ENCODE results near the gene VSTM2A. TPM values are rescaled to one million over a fixed set of nuclear protein-coding genes. Genes with fewer than 3 reads are reported as not detected.
A peak's percentile ranks its signal among the peaks of the same experiment; 100 is the strongest.

The VSTM2A gene
- total RNA-seq, 1 donor from 2014 or later = 0.79 TPM

- peaks cover 2% of the 10 kb centered on the region for H3K27me3 Mint-ChIP-seq (ENCODE audit: low read depth)
- H3K9me3 Mint-ChIP-seq = no peaks in the 10 kb centered on the region
- no peak overlapping the region for H3K4me3 Mint-ChIP-seq
- no peak overlapping the region for H3K27ac Mint-ChIP-seq (ENCODE audit: unreplicated experiment)
- TF ChIP-seq CTCF (conservative IDR thresholded peaks at IDR 0.05) = no peak
- H3K4me1 Mint-ChIP-seq = no peaks in the 10 kb centered on the region
- H3K36me3 Mint-ChIP-seq (ENCODE audit: low read depth) = no peaks in the 10 kb centered on the region
- DNase-seq (ENCODE audit: low read depth, low spot score) = no peak
These were observed 21.2 kb downstream of the VSTM2A start for GRCh38 chr7:54563329-54563916.

- no peaks in the 10 kb centered on the region for H3K4me1 Mint-ChIP-seq
- DNase-seq (ENCODE audit: low read depth, low spot score) = no peak
- H3K27me3 Mint-ChIP-seq (ENCODE audit: low read depth) = peaks cover 2% of the 10 kb centered on the region
- TF ChIP-seq CTCF (conservative IDR thresholded peaks at IDR 0.05) = no peak
- H3K27ac Mint-ChIP-seq (ENCODE audit: unreplicated experiment) = peak overlapping the region; percentile 75
- no peaks in the 10 kb centered on the region for H3K36me3 Mint-ChIP-seq (ENCODE audit: low read depth)
- no peaks in the 10 kb centered on the region for H3K9me3 Mint-ChIP-seq
- H3K4me3 Mint-ChIP-seq = no peak overlapping the region
These were observed 23.3 kb downstream of the VSTM2A start for GRCh38 chr7:54565432-54565831.

GRCh38 chr7:54581511-54581910 lies 39.3 kb downstream of the VSTM2A start:
- H3K36me3 Mint-ChIP-seq (ENCODE audit: low read depth) = no peaks in the 10 kb centered on the region
- no peak overlapping the region for H3K4me3 Mint-ChIP-seq
- no peaks in the 10 kb centered on the region for H3K4me1 Mint-ChIP-seq
- no peak for DNase-seq (ENCODE audit: low read depth, low spot score)
- H3K9me3 Mint-ChIP-seq = peaks cover 2% of the 10 kb centered on the region
- H3K27ac Mint-ChIP-seq (ENCODE audit: unreplicated experiment) = no peak overlapping the region
- TF ChIP-seq CTCF (conservative IDR thresholded peaks at IDR 0.05) = no peak
- no peaks in the 10 kb centered on the region for H3K27me3 Mint-ChIP-seq (ENCODE audit: low read depth)

GRCh38 chr7:54591404-54592386 lies 49.5 kb downstream of the VSTM2A start:
- Mint-ChIP-seq H3K27me3 (ENCODE audit: low read depth) (no peaks in the 10 kb centered on the region), H3K9me3 (no peaks in the 10 kb centered on the region), H3K27ac (ENCODE audit: unreplicated experiment) (no peak overlapping the region), H3K4me1 (no peaks in the 10 kb centered on the region), H3K4me3 (no peak overlapping the region), H3K36me3 (ENCODE audit: low read depth) (no peaks in the 10 kb centered on the region)
- DNase-seq (ENCODE audit: low read depth, low spot score) = no peak
- no peak for TF ChIP-seq CTCF (conservative IDR thresholded peaks at IDR 0.05)

GRCh38 chr7:54596747-54597146 lies 54.6 kb downstream of the VSTM2A start:
- no peak overlapping the region for H3K4me3 Mint-ChIP-seq
- H3K27ac Mint-ChIP-seq (ENCODE audit: unreplicated experiment) = no peak overlapping the region
- H3K4me1 Mint-ChIP-seq = no peaks in the 10 kb centered on the region
- H3K27me3 Mint-ChIP-seq (ENCODE audit: low read depth) = no peaks in the 10 kb centered on the region
- no peaks in the 10 kb centered on the region for H3K36me3 Mint-ChIP-seq (ENCODE audit: low read depth)
- DNase-seq (ENCODE audit: low read depth, low spot score) = no peak
- no peak for TF ChIP-seq CTCF (conservative IDR thresholded peaks at IDR 0.05)
- peaks cover 2% of the 10 kb centered on the region for H3K9me3 Mint-ChIP-seq
